DMS153 treated with DMSO at 0.1 percent for 48 hours (cell line): ENCODE measurements around the gene LRRC71.

Experiments used
- DNase-seq: peaks from one replicate; lab custom pipeline; 2025; ENCODE audit not compliant: unreplicated experiment; lab: John Stamatoyannopoulos, UW

Gene LRRC71

DNA sequence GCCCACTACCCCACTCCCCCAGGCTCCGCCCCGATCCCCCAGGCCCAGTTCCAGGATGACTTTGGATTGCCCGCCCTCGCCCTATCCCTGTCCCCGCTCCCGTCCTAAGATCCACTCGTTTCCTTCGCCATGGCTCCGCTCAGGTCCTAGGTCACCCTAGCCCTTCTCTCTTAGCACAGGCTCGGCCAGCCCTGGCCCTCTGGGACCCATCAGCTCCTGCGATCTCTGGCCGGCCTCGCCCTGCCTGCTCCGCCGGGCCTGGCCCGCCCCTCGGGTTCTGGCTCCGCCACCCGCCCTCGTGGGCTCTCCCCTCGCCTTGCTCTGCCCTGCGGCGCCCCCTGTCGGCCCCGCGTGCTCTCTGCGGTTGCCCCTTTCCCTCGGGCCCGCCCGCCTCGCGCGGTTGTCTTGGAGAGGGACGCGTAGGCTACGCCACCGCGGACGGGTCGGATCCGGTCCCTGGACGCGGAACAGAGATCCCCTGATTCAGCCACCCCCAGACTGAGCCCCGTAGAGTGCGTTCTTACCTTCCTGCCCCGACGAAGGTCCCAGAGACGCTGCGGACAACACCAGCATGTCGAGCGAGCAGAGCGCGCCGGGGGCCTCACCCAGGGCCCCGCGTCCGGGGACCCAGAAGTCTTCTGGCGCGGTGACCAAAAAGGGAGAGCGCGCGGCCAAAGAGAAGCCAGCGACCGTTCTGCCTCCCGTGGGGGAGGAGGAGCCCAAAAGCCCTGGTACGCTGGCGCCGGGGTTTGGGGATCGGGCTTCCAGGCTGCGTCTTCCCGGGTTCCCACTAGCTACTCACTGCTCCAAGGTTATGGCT is at the start of gene LRRC71:
LRRC71 (plus strand) TSS at position 400 of the 820 bp plus-strand sequence; CDS start at position 572, 172 bp downstream.
- peak; percentile 45 for DNase-seq

DNA sequence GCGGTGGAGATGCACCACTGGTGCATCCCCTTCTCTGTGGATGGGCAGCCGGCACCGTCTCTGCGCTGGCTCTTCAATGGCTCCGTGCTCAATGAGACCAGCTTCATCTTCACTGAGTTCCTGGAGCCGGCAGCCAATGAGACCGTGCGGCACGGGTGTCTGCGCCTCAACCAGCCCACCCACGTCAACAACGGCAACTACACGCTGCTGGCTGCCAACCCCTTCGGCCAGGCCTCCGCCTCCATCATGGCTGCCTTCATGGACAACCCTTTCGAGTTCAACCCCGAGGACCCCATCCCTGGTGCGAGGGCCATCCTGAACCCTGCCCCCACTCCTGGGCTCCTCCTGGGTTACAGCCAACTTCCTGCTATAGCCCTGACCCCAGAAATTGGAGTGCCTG is 46.8 kb upstream of the LRRC71 start:
- DNase-seq = no peak

DNA sequence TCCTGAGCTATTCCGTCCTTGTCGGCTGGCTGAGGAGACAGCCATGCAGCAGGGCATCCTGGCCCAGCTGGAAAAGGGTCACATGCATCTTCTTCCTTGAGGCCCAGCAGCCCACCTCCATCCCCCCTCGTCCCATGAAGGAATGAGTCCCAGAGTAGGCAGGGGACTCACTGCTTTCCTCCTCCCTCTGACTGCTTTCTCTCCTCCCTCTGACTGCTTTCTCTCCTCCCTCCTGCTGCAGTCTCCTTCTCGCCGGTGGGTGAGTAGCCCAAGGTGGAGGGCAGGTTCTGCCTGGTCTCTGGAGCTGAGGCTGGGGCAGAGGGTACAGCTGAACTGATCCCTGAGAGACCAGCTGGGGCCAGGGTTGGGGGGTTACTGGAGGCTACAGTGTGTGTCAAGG is 46.3 kb upstream of the LRRC71 start:
- no peak for DNase-seq

DNA sequence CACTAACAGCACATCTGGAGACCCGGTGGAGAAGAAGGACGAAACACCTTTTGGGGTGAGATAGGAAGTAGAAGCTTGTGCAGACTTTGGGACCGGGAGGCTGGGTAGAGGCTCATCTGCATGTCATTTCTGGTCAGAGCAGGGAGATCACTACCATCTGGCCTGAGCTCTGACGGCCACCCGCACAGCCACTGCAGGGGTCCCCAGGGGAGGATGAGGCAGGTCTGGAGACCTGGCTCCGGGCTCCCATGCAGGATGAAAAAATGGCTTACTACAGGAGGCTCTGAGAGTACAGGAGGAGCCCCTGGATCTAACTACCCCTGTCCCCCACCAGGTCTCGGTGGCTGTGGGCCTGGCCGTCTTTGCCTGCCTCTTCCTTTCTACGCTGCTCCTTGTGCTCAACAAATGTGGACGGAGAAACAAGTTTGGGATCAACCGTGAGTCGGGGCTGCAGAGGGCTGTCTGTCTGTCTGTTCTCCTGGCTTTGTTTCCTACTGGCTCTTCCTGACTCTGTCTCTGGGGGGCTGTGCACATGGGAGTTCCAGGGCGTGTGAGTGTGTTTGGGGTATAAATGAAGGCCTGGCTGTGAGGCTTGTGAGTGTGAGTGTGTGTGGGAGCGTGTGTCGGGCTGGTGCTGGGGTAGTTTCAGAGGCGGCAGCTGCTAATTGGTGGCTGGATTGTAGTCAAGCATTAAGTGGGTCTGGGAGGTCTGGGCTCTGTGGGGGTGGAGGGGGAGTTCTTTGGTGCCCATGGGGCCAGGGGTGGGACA is 45.7 kb upstream of the LRRC71 start:
- DNase-seq = no peak

DNA sequence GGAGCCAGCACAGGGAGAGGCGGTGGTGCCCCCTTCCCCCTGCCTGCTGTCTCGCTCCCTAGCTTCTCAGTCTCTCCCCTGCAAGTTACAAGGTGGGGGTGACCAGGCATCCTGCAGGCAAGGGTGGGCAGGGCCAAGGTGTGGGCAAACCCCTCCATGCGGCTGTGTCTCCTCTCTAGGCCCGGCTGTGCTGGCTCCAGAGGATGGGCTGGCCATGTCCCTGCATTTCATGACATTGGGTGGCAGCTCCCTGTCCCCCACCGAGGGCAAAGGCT is 45.2 kb upstream of the LRRC71 start:
- no peak for DNase-seq

DNA sequence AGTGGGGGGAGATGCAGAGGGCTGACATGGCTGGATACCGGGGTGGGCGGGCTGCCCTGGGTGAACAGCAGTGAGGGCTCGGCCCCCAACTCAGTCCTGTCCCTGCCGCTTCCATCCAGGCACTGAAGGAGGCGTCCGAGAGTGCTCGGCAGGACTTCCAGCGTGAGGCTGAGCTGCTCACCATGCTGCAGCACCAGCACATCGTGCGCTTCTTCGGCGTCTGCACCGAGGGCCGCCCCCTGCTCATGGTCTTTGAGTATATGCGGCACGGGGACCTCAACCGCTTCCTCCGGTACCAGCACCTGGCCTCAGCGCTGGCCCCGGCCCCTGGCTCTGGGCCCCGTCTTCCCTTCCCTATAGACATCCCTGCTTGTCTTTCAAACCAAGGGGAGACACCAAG is 44.2 kb upstream of the LRRC71 start:
- no peak for DNase-seq

DNA sequence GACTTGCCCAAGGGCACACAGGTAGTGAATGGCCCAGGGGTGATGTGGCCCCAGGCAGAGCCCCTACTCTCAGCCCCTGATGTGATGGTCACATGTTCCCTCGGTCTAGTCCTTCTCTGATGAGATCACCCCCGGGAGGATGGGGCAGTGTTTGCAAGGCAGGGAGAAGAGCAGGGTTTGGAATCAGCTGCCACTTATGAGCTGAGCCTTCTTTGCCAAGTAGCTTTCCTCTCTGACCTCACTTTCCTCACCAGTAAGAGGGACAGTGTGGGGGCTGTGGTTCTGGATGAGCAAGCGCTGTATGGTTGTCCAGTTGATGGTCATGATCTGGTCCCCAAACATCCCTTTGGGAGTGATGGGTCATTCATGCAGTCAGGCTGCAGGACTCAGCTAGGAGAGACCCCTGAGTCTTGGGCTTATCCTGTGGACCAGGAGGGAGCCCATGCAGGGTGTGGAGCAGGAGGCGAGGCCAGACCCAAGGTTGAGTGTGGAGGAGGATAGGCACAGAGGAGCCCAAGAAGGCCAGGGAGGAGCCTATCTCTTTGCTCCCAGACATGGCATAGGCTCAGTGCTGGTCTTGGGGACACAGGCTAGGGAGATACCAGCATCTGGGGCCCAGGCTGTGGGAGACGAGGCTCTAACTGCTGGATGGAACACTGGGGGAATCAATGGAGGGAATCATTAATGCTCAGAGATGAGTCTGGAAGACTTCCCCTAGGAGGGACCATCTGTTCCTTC is 42.8 kb upstream of the LRRC71 start:
- DNase-seq = no peak

DNA sequence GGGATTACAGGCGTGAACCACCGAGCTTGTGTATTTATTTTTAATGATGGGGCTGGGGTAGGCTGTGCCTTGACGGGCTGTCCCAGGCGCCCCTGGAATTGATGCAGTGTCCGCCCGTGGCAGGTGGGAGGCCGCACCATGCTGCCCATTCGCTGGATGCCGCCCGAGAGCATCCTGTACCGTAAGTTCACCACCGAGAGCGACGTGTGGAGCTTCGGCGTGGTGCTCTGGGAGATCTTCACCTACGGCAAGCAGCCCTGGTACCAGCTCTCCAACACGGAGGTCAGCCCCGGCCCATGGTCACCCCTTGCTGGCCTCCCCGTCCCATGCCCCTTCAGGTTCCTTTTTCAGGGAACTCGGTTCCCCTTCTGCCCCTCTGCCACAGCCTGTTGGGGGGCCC is 40.6 kb upstream of the LRRC71 start:
- no peak for DNase-seq

DNA sequence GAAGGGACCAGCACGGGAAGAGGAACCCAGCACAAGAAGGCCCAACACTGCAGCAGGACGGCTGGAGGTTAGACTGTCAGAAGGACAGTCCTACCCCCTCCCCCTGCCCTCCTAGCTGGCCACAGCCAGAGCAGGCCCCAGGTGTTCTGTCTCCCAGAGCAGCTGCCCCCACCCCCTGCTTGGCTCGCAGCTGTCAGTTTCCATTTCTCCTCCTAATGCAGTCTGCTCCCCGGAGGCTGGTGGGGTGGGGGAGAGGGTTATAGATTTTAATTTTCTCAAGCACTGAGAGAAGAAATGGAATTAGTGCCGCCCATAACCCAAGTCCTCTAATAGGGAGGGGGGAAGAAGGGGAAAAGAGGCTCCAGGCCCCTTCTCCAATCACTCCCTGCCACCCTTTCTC is 40.0 kb upstream of the LRRC71 start:
- no peak for DNase-seq

DNA sequence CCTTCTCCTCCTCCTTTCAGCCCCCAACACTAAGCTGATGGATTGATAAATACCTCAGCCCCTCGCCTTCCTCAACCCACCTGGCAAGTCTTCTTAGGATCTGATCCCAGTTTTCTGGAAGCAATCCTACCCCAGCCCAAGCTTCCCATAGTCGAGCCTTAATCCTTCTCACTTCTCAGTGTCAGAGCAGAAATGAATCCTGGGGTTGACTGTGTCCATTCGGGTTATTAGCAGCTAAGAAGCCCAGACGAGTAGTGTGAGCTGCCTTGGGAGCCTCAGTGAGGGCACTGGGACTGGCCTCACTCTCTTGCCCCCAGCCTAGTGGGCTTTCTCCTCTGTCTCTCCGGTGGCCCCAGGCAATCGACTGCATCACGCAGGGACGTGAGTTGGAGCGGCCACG is 39.3 kb upstream of the LRRC71 start:
- no peak for DNase-seq

DNA sequence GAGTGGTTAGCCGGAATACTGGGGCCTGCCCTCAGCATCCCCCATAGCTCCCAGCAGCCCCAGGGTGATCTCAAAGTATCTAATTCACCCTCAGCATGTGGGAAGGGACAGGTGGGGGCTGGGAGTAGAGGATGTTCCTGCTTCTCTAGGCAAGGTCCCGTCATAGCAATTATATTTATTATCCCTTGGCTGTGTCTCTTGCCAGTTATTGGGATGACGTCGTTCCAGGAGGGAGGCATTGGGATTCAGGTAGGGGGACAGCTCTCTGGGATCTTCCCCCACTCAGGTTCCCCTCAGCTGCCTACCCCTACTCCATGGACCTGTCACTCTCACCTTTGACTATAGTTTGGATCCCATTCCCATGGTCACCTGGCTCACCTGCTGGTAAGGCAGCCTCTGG is 38.8 kb upstream of the LRRC71 start:
- no peak for DNase-seq

DNA sequence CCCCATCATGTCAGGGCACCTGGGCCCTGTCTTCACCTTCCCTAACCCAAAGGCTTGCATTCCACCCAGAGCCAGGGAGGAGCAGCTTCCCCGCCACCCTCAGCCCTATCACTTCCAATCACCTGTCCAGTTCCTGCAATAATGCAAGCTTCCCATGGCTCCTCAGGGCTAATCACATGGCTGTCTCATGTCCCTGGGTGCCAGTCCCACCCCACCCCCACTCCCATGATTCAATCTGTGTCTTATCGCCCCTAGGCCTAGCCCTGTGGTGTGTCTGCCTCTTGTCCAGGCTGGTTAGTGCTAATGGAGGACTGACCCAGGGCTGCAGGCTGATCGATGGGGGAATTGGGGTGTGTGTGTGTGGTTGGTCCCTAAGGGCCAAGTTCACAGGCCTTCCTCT is 37.9 kb upstream of the LRRC71 start:
- no peak for DNase-seq

DNA sequence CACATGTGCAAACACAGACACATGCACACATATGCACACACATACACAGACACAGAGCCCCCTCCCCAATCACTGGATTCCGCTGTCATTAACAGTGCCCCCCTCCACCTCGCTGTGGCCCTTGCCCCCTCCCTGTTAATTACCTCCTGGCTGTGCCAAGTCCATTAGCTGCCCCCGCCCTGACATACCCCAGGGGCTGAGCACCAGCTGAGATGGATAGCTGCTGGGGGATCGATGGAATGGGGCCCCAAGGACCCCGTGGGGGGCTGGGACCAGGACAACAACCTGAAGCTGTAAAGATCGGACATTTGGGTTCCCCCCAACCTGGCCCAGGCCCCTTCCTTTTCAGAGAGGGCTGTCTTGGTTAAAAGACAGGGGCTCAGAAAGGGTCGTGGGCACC is 36.5 kb upstream of the LRRC71 start:
- no peak for DNase-seq

DNA sequence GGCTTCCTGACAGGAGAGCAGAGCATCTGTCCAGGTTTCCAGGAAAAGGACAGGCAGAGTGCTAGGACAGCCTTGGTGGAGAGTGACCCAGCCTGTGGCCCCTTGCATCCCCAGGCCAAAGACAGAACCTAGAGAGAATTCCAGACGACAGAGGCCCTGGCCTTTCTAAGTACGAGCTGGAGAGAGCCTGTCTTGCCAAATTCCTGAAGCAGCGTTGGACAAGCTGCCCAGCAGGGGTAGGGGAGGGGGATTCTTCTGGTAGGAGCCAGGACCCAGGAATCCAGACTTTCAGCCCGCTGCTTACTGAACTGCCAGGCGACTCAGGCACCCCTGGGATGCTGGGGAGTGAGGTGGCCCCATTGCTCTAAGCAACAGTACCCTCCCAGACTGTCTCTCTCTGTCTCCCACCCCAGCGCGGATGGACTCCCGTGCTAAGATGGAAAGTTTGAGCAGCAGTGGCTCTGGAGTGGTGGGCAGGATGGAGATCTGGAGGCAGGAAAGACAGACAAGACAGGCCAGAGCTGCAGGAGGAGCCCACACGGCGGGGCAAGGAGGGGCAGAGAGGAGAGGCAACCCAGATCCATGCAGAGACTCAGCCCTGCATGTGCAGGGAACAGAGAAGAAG is 35.8 kb upstream of the LRRC71 start:
- no peak for DNase-seq

DNA sequence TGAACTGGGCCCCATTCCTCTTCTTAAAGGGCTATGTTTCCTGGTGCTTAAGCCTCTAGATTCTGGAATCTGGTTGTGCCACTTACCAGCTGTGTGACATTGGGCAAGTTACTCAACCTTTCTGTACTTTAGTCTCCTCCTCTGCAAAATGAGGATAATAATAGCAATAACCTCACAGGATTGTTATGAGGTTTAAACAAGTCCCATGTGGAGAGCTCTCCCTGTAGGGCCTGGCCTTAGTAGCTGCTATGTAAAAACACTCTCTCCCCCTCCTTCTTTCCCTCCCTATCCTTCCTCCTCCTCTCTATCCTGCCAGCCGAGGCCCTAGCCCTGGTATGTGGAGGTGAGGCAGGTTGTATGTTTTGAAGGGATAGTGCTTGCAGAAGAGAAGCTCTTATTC is 35.1 kb upstream of the LRRC71 start:
- DNase-seq = no peak

DNA sequence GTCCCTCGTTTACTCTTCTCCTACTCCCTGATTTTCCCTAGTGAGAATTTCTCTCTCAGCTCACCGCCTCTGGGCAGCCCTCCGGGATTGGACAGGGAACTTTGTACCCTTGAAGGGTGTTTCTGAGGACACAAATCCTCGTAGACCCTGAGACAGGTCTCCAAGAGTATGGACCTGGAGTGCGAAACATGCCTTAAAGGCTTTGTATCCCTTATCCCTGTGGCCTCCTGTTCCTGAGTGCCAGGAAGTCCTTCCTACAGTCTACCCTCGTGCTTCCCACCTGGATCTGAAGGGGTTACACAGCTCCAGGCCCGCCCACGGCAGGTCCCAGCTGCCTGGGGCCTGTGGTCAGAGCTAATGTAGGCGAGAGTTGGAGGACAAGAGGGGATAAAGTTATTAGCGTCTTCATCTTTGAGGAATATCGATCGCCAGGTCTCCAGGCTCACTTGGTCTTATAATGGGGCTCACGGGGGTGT is 34.5 kb upstream of the LRRC71 start:
- no peak for DNase-seq

DNA sequence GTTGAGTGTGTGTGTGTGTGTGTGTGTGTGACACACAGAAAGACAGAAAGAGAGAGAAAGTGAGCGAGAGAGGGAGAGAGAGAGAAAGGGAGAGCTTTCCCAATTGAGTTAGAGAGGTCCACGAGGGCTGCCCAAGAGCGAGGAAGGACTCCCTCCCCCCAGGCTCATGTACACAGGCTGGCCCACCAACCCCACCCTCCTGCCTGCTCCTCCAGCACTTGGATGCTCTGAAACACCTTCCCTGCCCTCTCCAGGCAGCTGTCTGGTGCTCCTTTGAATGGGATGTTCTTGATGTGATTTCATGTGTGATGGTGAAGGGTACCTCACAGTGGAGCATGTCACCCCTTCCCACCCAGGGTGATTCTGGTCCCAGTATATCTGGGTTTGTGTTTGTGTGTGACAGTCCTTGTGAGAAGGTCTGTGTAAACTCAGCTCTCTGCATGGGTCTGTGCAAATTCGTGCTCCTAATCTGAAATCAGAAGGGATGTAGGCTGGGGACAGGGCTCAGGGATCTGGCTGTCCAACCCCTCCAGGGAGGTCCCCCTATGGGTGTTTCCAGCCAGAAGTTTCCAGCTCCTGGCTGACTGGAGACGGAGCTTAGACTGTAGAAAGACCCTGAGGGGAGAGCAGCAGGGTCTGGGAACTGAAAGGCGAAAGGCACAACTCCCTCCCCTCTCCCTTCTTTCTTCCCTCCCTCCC is 33.7 kb upstream of the LRRC71 start:
- DNase-seq = no peak

DNA sequence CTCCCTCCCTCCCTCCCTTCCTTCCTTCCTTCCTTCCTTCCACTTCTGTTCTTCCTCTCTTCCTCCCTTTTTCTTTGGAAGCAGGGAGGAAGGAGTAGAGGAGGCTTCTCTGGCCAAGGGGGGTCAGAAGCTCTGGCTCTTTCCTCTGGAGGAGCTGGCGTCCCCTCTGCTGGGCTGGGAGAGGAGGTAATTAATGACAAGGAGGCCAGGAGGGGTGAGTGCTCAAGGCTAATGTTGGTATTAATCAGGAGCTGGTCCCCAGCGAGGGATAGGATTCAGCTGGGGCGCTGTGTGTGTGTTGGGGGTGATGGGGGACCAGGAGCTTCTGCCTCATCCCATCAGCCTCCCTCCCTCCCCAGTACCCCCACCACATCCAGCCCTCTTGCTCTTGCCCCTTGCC is 33.1 kb upstream of the LRRC71 start:
- DNase-seq = no peak

DNA sequence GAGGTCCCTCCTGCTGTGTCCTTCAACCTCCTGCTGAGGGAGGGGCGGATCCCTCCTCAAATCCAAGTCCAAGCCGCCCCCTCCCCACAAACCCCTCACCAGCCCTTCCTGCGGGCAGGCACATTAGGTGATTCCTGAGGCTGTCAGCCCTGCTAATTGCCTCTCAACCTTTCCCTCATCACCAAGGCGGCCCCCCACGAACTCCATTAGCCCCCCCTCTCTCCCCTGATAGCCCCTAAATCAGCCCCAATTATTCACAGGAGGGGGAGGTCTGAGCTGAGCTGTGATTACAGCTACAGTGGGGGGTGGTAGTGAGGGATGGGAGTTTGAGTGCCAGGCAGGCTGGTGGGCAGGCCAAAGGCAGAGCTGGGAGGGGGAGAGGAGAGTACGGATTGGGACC is 32.7 kb upstream of the LRRC71 start:
- no peak for DNase-seq

DNA sequence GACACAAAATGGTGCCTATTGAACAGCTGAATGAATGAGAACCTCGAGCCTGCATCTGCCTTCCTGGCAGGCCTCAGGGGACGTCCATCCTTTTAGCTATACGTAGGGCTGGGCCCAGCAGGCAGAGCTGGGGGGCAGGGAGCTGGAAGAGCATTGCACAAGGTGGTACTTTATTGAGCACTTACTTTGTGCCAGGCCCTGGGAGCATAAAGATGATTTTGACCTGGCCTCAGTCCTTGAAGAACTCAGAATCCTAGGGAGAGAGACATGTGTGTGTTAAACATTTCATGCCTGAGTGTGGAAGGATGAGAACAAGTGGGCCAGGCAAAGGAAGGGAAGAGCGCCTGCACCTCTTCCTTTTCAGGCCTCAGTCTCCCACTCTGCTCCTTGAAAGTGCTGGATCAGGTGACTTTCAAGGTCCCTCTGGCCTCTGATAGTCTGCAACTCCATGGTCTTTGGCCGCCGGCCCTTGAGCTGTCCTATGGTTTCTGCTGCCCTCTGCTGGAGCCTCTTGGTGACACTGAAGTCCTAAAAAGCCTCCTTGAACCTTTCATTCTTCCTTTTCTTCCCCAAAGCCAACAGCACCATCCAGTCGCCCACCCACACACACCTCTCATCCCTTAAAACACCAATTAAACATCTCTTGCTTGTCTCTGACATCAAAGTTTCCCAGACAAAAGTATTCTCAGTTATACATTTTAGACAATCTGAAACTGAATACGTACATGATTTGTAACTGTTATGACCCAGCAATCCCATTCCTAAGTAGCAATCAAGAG is 30.4 kb upstream of the LRRC71 start:
- DNase-seq = peak; percentile 64
